Thymus (tissue), 11 donors: ENCODE results near the gene TLL2. TPM values are rescaled to one million over a fixed set of nuclear protein-coding genes. Genes with fewer than 3 reads are reported as not detected.
A peak's percentile ranks its signal among the peaks of the same experiment; 100 is the strongest.

Experiments
- DNase-seq, 9 donors: peaks; one replicate each; pipeline ENCODE4 v3.0.0-alpha.2; 2013; ENCODE audit warnings: low spot score in 9 of 9, low read depth in 6 of 9, missing footprints in 1 of 9
- H3K27ac ChIP-seq, 2 donors: one replicate each; pipeline ENCODE4 v1.5.1; 2013; ENCODE audit warnings: control low read depth in 1 of 2, low read depth in 1 of 2, low read length in 1 of 2, mild to moderate bottlenecking in 1 of 2, moderate library complexity in 1 of 2
- H3K27me3 ChIP-seq, 2 donors: one replicate each; pipeline ENCODE4 v1.5.1; 2013; ENCODE audit warnings: low read length in 1 of 2; ENCODE audit not compliant: control insufficient read depth in 2 of 2, insufficient read depth in 1 of 2
- H3K36me3 ChIP-seq, 2 donors: one replicate each; pipeline ENCODE4 v1.5.1; 2013; ENCODE audit warnings: low read length in 1 of 2, mild to moderate bottlenecking in 1 of 2, moderate library complexity in 1 of 2; ENCODE audit not compliant: control insufficient read depth in 2 of 2, insufficient read depth in 2 of 2
- H3K4me1 ChIP-seq, 2 donors: one replicate each; pipeline ENCODE4 v1.5.1; 2013; ENCODE audit warnings: low read length in 2 of 2; ENCODE audit not compliant: control insufficient read depth in 2 of 2, insufficient read depth in 2 of 2
- H3K4me3 ChIP-seq, 2 donors: one replicate each; pipeline ENCODE4 v1.5.1; 2013; ENCODE audit warnings: low read length in 2 of 2, control low read depth in 1 of 2, mild to moderate bottlenecking in 1 of 2
- H3K9me3 ChIP-seq, 2 donors: one replicate each; pipeline ENCODE4 v1.5.1; 2013; ENCODE audit warnings: low read length in 1 of 2, mild to moderate bottlenecking in 1 of 2; ENCODE audit not compliant: control insufficient read depth in 2 of 2, insufficient read depth in 1 of 2
- WGBS: extraction: QIAGEN DNeasy Blood & Tissue Kit; methylation state at CpG from one replicate; pipeline ENCODE4 v1.1.7; 2013; 5-methylcytosine and 5-hydroxymethylcytosine counted together
- polyA plus RNA-seq: library from polyadenylated mRNA; stranded (reverse); fragments of 200-250 nt; gene quantifications from one replicate; pipeline ENCODE4 v1.2.3, GENCODE V29; 2013
- total RNA-seq: library from RNA; stranded (reverse); fragments of 120-200 nt; gene quantifications from one replicate; pipeline ENCODE4 v1.2.4, GENCODE V29; 2013
- donor health status: healthy.

Gene TLL2
- total and polyA plus RNA-seq, 2 donors: 0.05 to 0.23 TPM

GRCh38 chr10:96540240-96540639, 26.5 kb upstream of the TLL2 start:
- Histone ChIP-seq H3K36me3 (peaks cover 6 to 47% of the 10 kb centered on the region in 2 donors), H3K27me3 (no peaks in the 10 kb centered on the region), H3K4me3 (no peak overlapping the region), H3K9me3 (no peaks in the 10 kb centered on the region), H3K27ac (no peak overlapping the region), H3K4me1 (no peaks in the 10 kb centered on the region)
- over 99% methylated on average over 3 of the region's 3 CpGs for WGBS
- no peak for DNase-seq

- no peak for DNase-seq
- H3K9me3 ChIP-seq: no peaks in the 10 kb centered on the region
- 99% methylated on average over 1 of the region's 1 CpG for WGBS
- no peaks in the 10 kb centered on the region for H3K27me3 ChIP-seq
- H3K4me3 ChIP-seq: no peak overlapping the region
- no peak overlapping the region for H3K27ac ChIP-seq
- no peaks in the 10 kb centered on the region for H3K4me1 ChIP-seq
- peaks cover 6 to 36% of the 10 kb centered on the region in 2 donors for H3K36me3 ChIP-seq
Measured at GRCh38 chr10:96538683-96539082, 25.0 kb upstream of the TLL2 start.

- 99% methylated on average over 1 of the region's 1 CpG for WGBS
- peaks cover 12 to 30% of the 10 kb centered on the region in 2 donors for H3K36me3 ChIP-seq
- no peak overlapping the region for H3K27ac ChIP-seq
- no peaks in the 10 kb centered on the region for H3K27me3 ChIP-seq
- DNase-seq: no peak
- H3K9me3 ChIP-seq: no peaks in the 10 kb centered on the region
- no peak overlapping the region for H3K4me3 ChIP-seq
- H3K4me1 ChIP-seq: no peaks in the 10 kb centered on the region
Measured at GRCh38 chr10:96536129-96536528, 22.4 kb upstream of the TLL2 start.

- Histone ChIP-seq H3K9me3 (no peaks in the 10 kb centered on the region), H3K4me1 (no peaks in the 10 kb centered on the region), H3K27ac (no peak overlapping the region), H3K27me3 (no peaks in the 10 kb centered on the region), H3K4me3 (no peak overlapping the region), H3K36me3 (peaks cover 14 to 33% of the 10 kb centered on the region in 2 donors)
- DNase-seq: no peak
- 98% methylated on average over 1 of the region's 1 CpG for WGBS
Measured at GRCh38 chr10:96532523-96532922, 18.8 kb upstream of the TLL2 start.

- H3K9me3 ChIP-seq: no peaks in the 10 kb centered on the region
- peaks cover 27 to 53% of the 10 kb centered on the region in 2 donors for H3K36me3 ChIP-seq
- 95% methylated on average over 6 of the region's 6 CpGs for WGBS
- H3K4me3 ChIP-seq: no peak overlapping the region
- no peaks in the 10 kb centered on the region for H3K4me1 ChIP-seq
- DNase-seq: no peak
- H3K27me3 ChIP-seq: no peaks in the 10 kb centered on the region
- no peak overlapping the region for H3K27ac ChIP-seq
Measured at GRCh38 chr10:96529634-96530279, 16.0 kb upstream of the TLL2 start.

GRCh38 chr10:96524741-96525140, 11.0 kb upstream of the TLL2 start:
- WGBS: 95% methylated on average over 1 of the region's 1 CpG
- Histone ChIP-seq H3K4me3 (no peak overlapping the region), H3K4me1 (no peaks in the 10 kb centered on the region), H3K9me3 (no peaks in the 10 kb centered on the region), H3K36me3 (peaks cover 18 to 45% of the 10 kb centered on the region in 2 donors), H3K27me3 (no peaks in the 10 kb centered on the region), H3K27ac (no peak overlapping the region)
- no peak for DNase-seq

- Histone ChIP-seq H3K4me3 (no peak overlapping the region), H3K9me3 (peaks cover 0 to 14% of the 10 kb centered on the region in 2 donors), H3K27ac (no peak overlapping the region), H3K36me3 (peaks cover 3 to 12% of the 10 kb centered on the region in 2 donors), H3K4me1 (peaks cover 12 to 21% of the 10 kb centered on the region in 2 donors), H3K27me3 (peaks cover 31 to 41% of the 10 kb centered on the region in 2 donors)
- 96% methylated on average over 1 of the region's 1 CpG for WGBS
- DNase-seq: no peak
Measured at GRCh38 chr10:96517284-96517683, 3.6 kb upstream of the TLL2 start.

GRCh38 chr10:96516337-96516736, 2.6 kb upstream of the TLL2 start:
- Histone ChIP-seq H3K9me3 (peaks cover 0 to 18% of the 10 kb centered on the region in 2 donors), H3K27me3 (peaks cover 39 to 51% of the 10 kb centered on the region in 2 donors), H3K4me1 (peaks cover 12 to 22% of the 10 kb centered on the region in 2 donors), H3K4me3 (no peak overlapping the region), H3K36me3 (peaks cover 3 to 7% of the 10 kb centered on the region in 2 donors), H3K27ac (no peak overlapping the region)
- no peak for DNase-seq
- 94% methylated on average over 2 of the region's 2 CpGs for WGBS

- Histone ChIP-seq H3K36me3 (no peaks in the 10 kb centered on the region), H3K9me3 (peaks cover 0 to 19% of the 10 kb centered on the region in 2 donors), H3K4me3 (peak overlapping the region; percentile 38 to 51), H3K4me1 (peaks cover 12 to 22% of the 10 kb centered on the region in 2 donors), H3K27ac (no peak overlapping the region), H3K27me3 (peaks cover 43 to 72% of the 10 kb centered on the region in 2 donors)
- WGBS: under 1% methylated on average over 31 of the region's 31 CpGs
- peak in 4 of 9 donors; percentile 26 to 62 (median 38) for DNase-seq
Measured at GRCh38 chr10:96513305-96513697, 425 bp downstream of the TLL2 start.
